ENCODE data around the gene SH3YL1.

Gene SH3YL1

GRCh38 chr2:211486-212184 is 52.2 kb downstream of the SH3YL1 start:
- DNase-seq: no peak

- DNase-seq: no peak
These were observed 53.2 kb downstream of the SH3YL1 start for GRCh38 chr2:210660-211059.

GRCh38 chr2:209470-209869 is 54.4 kb downstream of the SH3YL1 start:
- no peak for DNase-seq

GRCh38 chr2:208335-208734 is 55.5 kb downstream of the SH3YL1 start:
- DNase-seq: no peak

DNA sequence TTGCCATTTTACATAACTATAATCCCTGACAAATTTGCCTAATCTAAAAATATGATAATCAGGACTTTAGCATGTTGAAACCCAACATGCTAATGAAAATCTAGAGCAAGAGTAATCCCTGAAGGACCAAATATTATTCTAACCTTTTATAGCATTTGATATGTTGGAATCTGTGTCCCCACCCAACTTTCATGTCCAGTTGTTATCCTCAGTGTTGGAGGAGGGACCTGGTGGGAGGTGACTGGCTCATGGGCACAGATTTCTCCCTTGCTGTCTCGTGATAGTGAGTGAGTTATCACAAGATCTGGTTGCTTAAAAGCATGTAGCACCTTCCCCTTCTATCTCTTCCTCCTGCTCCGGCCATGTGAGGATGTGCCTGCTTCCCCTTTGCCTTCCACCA is 59.8 kb downstream of the SH3YL1 start:
- DNase-seq: no peak

DNA sequence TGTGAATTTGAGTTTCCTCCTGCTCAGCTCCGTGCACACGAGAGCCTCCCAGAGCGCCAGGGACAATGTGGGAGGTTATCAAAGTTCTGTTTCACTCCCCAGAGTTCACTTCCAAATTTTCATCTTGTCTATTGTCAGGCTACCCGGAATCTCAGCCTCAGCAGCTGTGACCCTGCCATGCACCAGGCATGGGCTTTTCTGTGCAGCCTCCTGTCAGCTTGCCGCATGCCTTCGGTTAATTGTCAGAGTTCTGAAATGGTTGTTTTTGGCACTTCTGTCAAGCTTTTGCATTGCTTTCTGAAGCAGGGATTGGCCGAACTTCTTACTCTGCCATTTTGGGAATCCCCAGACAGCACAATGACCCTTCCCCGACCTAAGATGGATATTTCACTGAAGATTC is 60.4 kb downstream of the SH3YL1 start:
- DNase-seq: no peak

- DNase-seq: no peak
These were observed 60.9 kb downstream of the SH3YL1 start for GRCh38 chr2:202945-203344.

DNA sequence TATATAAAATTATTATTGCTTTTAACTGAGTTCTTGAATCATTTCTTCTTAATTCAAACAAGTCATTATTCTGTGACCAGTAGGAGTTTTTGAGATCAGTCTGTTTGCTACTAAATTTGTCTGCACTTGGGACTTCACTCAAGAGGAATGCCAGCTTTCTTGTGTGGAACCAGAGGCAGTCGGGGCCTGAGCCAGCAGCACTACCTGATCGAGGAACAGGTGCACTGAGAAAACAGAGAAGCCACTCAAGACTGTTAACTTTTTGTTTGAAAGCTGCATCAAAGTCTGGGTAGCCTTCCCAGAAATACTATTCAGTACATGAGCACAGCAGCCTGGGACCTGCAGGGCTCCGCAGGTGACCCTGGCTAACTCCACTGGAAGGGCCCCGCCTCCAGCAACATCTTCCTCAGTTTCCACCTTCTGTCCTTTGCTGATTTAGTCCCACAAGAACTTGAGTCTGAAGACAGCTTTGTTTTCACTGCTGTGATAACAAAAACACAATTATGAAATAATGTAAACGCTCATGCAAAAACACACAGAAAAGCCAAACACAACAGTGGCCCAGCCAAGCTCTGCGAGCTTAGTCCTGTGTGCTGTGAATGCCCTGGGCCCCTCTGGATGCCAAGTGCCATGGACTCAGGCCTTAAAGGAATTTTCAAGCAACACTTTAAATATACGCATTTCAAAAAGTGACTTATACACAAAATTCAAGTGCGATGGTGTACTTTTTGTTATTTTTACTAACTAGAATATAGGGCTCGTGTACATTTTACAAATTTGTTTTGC is 62.0 kb downstream of the SH3YL1 start:
- no peak for DNase-seq

- no peak for DNase-seq
These were observed 64.5 kb downstream of the SH3YL1 start for GRCh38 chr2:199041-199966.

- no peak for DNase-seq
These were observed 67.4 kb downstream of the SH3YL1 start for GRCh38 chr2:196406-196805.

- no peak for DNase-seq
These were observed 67.9 kb downstream of the SH3YL1 start for GRCh38 chr2:195932-196331.

GRCh38 chr2:193141-193671 is 70.6 kb downstream of the SH3YL1 start:
- no peak for DNase-seq

- DNase-seq: no peak
These were observed 72.3 kb downstream of the SH3YL1 start for GRCh38 chr2:191311-192190.

DNA sequence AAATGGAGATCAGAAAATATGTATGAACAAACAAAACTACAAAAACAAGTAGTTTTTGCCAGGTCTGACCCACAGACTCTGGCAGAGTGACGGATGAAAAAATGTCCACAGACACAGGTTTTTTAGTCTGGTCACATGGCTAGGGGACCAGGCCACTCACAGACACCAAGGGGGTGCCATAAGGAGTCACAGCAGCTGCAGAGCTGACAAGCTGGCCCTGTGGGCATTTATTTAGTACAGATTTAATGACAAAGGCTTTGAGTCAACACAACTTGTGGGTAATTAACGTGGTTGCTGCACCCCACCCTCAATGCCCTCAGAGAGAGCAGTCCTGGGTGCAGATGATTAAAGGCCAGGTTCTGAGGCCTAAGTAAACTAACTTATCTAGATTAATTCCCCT is 76.0 kb downstream of the SH3YL1 start:
- DNase-seq: no peak

DNA sequence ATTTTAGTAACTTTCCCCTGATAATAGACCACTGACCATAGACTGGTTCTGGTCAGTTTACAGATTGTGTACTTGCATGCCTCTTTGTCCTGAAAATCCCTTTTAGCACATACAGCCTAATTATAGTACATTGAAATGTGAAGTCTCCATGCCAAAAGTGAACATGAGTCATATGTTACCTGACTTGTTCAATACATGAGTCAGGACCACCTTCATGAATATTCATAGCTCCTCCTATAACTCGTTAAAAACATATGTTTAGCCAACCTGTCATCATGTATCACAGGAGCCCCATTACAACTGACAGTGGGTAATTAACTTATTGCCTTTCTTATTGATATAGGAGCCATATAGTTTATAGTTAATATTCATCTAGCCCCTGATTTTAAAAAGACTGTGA is 78.6 kb downstream of the SH3YL1 start:
- no peak for DNase-seq

- no peak for DNase-seq
These were observed 79.1 kb downstream of the SH3YL1 start for GRCh38 chr2:184695-185094.

DNA sequence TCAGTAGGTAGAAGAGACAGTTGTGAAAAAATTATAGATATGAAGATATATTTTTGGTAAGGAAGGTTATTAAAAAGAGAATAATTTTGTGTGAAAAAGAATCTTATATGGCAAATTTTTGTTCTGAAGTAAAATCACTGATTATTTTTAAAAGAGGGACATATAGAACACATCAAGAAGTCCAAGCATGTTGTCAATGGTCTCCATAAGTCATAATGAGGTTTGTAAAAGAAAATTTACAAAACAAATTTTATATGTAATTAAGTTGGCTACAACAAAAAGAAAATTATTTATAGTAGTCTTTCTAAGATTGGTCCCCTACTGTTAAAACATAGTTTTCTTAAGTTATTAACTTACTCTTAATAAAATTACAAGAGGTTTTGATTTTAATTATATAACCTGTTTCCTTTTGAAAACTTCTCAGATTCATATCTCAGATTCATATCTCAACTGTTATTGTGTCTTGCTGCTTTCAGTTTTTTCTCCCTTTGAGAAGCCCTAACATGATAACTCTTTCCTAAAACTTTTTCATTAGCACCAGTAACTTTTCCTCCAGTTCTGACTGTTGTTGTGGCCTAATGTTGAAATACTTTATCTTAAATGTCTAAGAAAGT is 81.2 kb downstream of the SH3YL1 start:
- DNase-seq: no peak

DNA sequence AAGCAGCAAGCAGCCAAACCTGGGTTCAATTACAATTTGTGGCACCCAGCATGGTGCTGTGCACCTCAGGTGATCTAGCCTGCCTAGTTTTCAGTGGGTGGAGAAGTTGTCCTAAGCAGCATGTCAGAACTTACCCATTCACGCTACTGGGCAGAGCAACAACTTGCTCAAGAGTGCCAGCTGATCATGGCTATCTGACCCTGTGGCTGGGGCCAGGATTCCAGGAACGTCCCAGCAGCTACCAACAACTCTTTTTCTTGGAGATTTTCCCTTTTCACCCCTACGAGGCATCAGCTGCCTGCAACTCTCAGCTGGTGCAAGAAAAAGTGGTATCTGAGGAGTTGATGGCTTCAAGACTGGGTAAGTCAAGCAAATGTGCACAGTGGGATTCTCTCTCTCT is 83.5 kb downstream of the SH3YL1 start:
- DNase-seq: no peak

- DNase-seq: no peak
These were observed 83.9 kb downstream of the SH3YL1 start for GRCh38 chr2:179886-180285.

GRCh38 chr2:177733-178132 is 86.1 kb downstream of the SH3YL1 start:
- no peak for DNase-seq

- no peak for DNase-seq
These were observed 86.9 kb downstream of the SH3YL1 start for GRCh38 chr2:176917-177316.

Measured in NCI-H187 treated with DMSO at 0.1 percent for 48 hours (cell line).